Right atrium auricular region (tissue), 2 donors: ENCODE measurements around the gene ESR2. TPM values are rescaled to one million over a fixed set of nuclear protein-coding genes. Genes with fewer than 3 reads are reported as not detected.
A peak's percentile ranks its signal among the peaks of the same experiment; 100 is the strongest.

Source experiments
- DNase-seq: peaks from one replicate; pipeline ENCODE4 v3.0.0-alpha.2; 2019; ENCODE audit warnings: low spot score
- H3K27ac ChIP-seq, 2 donors: fragments of 200-600 bp; sonication (generic); 1 replicate in 1 of 2; 2 replicates in 1 of 2; pipeline ENCODE4 v1.5.1; 2016 to 2019
- H3K27me3 ChIP-seq, 2 donors: fragments of 200-600 bp; sonication (generic); one replicate each; pipeline versions ENCODE4 v1.5.1 to v1.6.0; 2017 to 2019
- H3K36me3 ChIP-seq: fragments of 200-600 bp; sonication (generic); one replicate; pipeline ENCODE4 v1.5.1; 2016
- H3K4me1 ChIP-seq, 2 donors: fragments of 200-600 bp; sonication (generic); one replicate each; pipeline versions ENCODE4 v1.5.1 to v1.6.0; 2017 to 2019
- H3K4me3 ChIP-seq, 2 donors: fragments of 200-600 bp; sonication (generic); 1 replicate in 1 of 2; 2 replicates in 1 of 2; pipeline ENCODE4 v1.5.1; 2017 to 2019; ENCODE audit warnings: mild to moderate bottlenecking in 1 of 2, moderate library complexity in 1 of 2
- H3K9me3 ChIP-seq, 2 donors: fragments of 200-600 bp; sonication (generic); one replicate each; pipeline ENCODE4 v1.5.1; 2019
- total RNA-seq, 2 donors: library from RNA; depleted of rRNA; stranded (reverse); fragments of >200 nt; gene quantifications; one replicate each; pipeline ENCODE4 v1.1.0, GENCODE V29; 2016
- TF ChIP-seq, protein P1 (sequence below), 2 donors: fragments of 200-600 bp; sonication (generic); IDR thresholded peaks; one replicate each; pipeline ENCODE4 v1.5.1; 2019; ENCODE audit warnings: antibody characterized with exemption in 2 of 2

ESR2 gene
- total RNA-seq, 2 donors from 2014 or later, result 0.20 to 0.30 TPM

DNA sequence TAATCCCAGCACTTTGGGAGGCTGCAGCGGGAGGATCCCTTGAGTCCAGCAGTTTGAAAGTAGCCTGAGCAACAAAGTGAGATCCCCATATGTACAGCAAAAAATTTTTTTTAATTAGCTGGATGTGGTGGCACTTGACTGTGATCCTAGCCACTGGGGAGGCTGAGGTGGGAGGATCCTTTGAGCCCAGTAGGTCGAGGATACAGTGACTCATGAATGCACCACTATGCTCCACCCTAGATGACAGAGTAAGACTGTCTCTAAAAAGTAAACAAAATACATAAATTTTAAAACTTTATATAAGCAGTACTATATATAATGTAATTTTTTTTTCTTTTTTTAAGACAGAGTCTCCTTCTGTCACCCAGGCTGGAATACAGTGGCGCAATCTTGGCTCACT is 115.4 kb downstream of the ESR2 start:
- Histone ChIP-seq H3K27ac (no peak overlapping the region), H3K4me1 (no peaks in the 10 kb centered on the region), H3K9me3 (no peaks in the 10 kb centered on the region), H3K27me3 (no peaks in the 10 kb centered on the region), H3K36me3 (peaks cover 21% of the 10 kb centered on the region), H3K4me3 (no peak overlapping the region)
- DNase-seq, result no peak
- TF ChIP-seq, protein P1, sequence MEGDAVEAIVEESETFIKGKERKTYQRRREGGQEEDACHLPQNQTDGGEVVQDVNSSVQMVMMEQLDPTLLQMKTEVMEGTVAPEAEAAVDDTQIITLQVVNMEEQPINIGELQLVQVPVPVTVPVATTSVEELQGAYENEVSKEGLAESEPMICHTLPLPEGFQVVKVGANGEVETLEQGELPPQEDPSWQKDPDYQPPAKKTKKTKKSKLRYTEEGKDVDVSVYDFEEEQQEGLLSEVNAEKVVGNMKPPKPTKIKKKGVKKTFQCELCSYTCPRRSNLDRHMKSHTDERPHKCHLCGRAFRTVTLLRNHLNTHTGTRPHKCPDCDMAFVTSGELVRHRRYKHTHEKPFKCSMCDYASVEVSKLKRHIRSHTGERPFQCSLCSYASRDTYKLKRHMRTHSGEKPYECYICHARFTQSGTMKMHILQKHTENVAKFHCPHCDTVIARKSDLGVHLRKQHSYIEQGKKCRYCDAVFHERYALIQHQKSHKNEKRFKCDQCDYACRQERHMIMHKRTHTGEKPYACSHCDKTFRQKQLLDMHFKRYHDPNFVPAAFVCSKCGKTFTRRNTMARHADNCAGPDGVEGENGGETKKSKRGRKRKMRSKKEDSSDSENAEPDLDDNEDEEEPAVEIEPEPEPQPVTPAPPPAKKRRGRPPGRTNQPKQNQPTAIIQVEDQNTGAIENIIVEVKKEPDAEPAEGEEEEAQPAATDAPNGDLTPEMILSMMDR (IDR thresholded peaks at IDR 0.05), result no peak

DNA sequence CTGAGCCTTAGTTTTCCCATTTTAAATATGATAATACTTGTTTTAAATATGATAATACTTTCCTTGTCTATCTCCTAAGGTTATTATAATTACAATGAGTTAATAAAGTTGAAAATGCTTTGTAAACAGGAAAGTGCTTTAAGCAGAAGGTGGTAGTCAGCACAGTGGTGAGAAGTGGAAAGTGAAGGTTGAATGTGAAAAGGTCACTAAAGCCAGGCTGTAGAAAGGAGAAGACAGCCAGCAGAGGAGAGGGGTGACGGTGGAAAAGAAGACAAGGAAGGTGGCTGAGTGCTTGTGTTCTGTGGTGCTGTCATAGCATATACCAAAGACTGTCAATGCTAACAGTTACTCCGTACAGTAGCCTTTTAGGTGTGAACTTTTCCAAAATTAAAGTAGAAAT is 117.8 kb downstream of the ESR2 start:
- Histone ChIP-seq H3K4me1 (no peaks in the 10 kb centered on the region), H3K27me3 (no peaks in the 10 kb centered on the region), H3K9me3 (no peaks in the 10 kb centered on the region), H3K36me3 (peaks cover 28% of the 10 kb centered on the region), H3K4me3 (no peak overlapping the region), H3K27ac (no peak overlapping the region)
- DNase-seq, result no peak
- TF ChIP-seq, protein P1 (IDR thresholded peaks at IDR 0.05), result no peak

DNA sequence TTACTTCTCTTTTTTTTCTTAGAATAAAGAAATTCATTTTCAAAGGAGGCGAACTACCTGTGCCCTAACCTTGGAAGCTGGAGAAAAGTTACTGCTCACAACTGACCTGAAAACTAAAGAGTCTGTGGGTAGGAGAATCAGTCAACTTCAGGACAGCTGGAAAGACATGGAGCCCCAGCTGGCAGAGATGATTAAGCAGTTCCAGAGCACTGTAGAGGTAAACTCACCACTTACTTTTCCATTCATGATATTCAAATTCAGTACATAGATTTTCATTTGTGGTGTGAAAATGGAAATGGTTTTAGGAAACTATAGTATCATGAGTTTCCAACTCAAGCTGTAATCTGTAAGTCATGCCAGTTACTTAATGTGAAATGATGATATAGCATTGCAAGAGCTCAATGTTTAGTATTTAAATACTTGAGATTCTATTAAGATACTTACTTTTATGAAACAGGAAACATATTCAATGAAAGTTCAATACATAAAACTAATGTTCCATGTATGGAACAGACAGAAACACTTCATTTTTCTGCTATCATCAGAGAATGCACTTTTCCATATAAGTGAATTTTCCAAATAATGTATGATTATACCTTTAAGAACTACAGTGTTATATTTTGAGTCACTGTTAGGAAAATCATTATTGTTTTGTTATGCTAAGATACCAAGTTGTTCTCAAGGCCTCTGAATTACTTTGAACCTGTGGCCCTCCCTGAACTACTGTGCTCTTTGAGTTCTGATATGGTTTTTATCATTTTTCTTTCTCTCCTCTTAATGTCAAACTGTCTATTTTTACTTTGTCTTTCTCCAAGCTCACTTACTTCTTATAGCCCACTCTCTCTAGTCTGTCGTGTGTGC is 119.0 kb downstream of the ESR2 start:
- TF ChIP-seq, protein P1 (IDR thresholded peaks at IDR 0.05), result no peak
- no peaks in the 10 kb centered on the region for H3K9me3 ChIP-seq
- no peaks in the 10 kb centered on the region for H3K4me1 ChIP-seq
- no peak for DNase-seq
- H3K4me3 ChIP-seq, result no peak overlapping the region
- H3K27me3 ChIP-seq, result no peaks in the 10 kb centered on the region
- no peak overlapping the region for H3K27ac ChIP-seq
- peaks cover 38% of the 10 kb centered on the region for H3K36me3 ChIP-seq

DNA sequence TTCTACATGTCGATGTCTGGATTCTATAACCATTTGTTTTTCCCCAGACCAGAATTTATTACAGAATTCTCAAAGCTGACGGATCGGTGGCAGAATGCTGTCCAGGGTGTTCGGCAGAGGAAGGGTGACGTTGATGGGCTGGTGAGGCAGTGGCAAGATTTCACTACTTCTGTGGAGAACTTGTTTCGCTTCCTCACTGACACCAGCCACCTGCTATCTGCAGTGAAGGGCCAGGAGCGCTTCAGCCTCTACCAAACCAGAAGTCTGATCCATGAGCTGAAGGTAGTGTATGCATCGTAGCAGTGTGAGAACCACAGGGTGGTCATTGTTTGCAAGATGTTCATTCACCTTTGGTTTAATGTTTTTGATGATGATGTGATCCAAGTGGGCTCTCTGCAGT is 124.0 kb downstream of the ESR2 start:
- Histone ChIP-seq H3K27ac (no peak overlapping the region), H3K36me3 (peaks cover 53% of the 10 kb centered on the region), H3K4me3 (no peak overlapping the region), H3K4me1 (no peaks in the 10 kb centered on the region), H3K27me3 (no peaks in the 10 kb centered on the region), H3K9me3 (no peaks in the 10 kb centered on the region)
- TF ChIP-seq, protein P1 (IDR thresholded peaks at IDR 0.05), result no peak
- DNase-seq, result no peak

DNA sequence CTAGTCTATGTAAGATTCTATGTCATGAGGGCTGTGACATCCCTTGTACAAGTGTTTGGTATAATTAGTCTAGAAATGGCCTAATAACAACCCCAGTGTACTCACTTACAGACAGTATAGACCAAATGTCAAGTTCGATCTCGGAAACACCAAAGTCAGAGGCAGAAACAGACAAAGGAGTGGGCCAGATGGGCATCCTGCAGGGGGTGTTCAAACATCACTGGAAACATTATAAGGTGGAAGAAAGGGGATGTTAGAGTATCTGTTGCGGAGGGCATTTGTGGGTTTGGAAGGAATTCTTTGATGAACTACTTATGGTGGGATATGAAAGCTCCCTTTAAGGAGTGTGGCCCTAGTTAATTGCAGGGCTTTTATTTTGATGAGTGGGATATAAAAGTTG is 134.6 kb downstream of the ESR2 start:
- peaks cover 28% of the 10 kb centered on the region for H3K36me3 ChIP-seq

More for the DNA sequence above, 134.6 kb downstream of the ESR2 start:
- no peak overlapping the region for H3K27ac ChIP-seq
- TF ChIP-seq, protein P1 (IDR thresholded peaks at IDR 0.05), result peak in 1 of 2 donors; percentile 47
- no peaks in the 10 kb centered on the region for H3K9me3 ChIP-seq
- no peaks in the 10 kb centered on the region for H3K4me1 ChIP-seq
- no peak for DNase-seq
- H3K4me3 ChIP-seq, result no peak overlapping the region
- H3K27me3 ChIP-seq, result no peaks in the 10 kb centered on the region
